A549 (cell line): ENCODE measurements around the gene NCOA4. TPM values are rescaled to one million over a fixed set of nuclear protein-coding genes. Genes with fewer than 3 reads are reported as not detected.

Source experiments
- ATAC-seq, 2 experiments: fragments of 200-7000 bp in 1 of 2; fragments of >200 bp in 1 of 2; cut with Nextera tagmentation in 1 of 2; cut with Tn5 transposase in 1 of 2; 3 replicates each; pipeline versions ENCODE4 v1.8.0 to v1.9.1; 2018 to 2020; ENCODE audit warnings: mild to moderate bottlenecking in 1 of 2, moderate library complexity in 1 of 2
- CTCF ChIA-PET: fragments of 300-600 bp; sonication (Branson Sonifier 250); formaldehyde crosslinking; extraction: SDS; loops from one replicate; lab custom pipeline; 2021; ENCODE audit warnings: antibody characterized with exemption, inconsistent platforms; lab: Yijun Ruan, JAX
- POLR2A ChIA-PET: fragments of 350-600 bp; formaldehyde crosslinking; extraction: SDS; loops from one replicate; lab custom pipeline; 2021; ENCODE audit warnings: antibody characterized with exemption, inconsistent platforms; lab: Yijun Ruan, JAX
- DNase-seq, 2 experiments: peaks; one replicate each; pipeline versions ENCODE4 v3.0.0 to v3.0.0-alpha.2; 2011 to 2016; ENCODE audit warnings: low read depth in 1 of 2, low spot score in 1 of 2
- FAIRE-seq: peaks from 2 replicates; lab custom pipeline; 2011; peaks lifted over from hg19 to GRCh38; lab: Jason Lieb, UNC
- H3K27ac ChIP-seq, 2 experiments: fragments of >200 bp; sonication (Bioruptor Twin); formaldehyde crosslinking; 3 replicates each; pipeline ENCODE4 v1.5.1; 2016 to 2017
- H3K4me1 ChIP-seq: fragments of >200 bp; sonication (Bioruptor Twin); formaldehyde crosslinking; 3 replicates; pipeline ENCODE4 v1.6.1; 2016
- H3K4me2 ChIP-seq: fragments of >200 bp; sonication (Bioruptor Twin); formaldehyde crosslinking; 3 replicates; pipeline ENCODE4 v1.6.1; 2016
- H3K4me3 ChIP-seq: fragments of >200 bp; sonication (Bioruptor Twin); formaldehyde crosslinking; 3 replicates; pipeline ENCODE4 v1.5.1; 2016
- H3K9me3 ChIP-seq: fragments of >200 bp; sonication (Bioruptor Twin); formaldehyde crosslinking; 3 replicates; pipeline ENCODE4 v1.6.1; 2016
- CBX2 ChIP-seq: fragments of 200-600 bp; sonication (generic); IDR thresholded peaks from 2 replicates; pipeline ENCODE4 v1.6.1; 2016; ENCODE audit warnings: low read depth, mild to moderate bottlenecking, borderline replicate concordance
- CBX8 ChIP-seq: fragments of 200-600 bp; sonication (generic); IDR thresholded peaks from 2 replicates; pipeline ENCODE4 v1.6.1; 2016
- CEBPB ChIP-seq, 2 experiments: fragments of >200 bp in 1 of 2; sonication (Bioruptor Twin) in 1 of 2; formaldehyde crosslinking in 1 of 2; IDR thresholded peaks; 2 replicates each; pipeline ENCODE4 v1.6.1; 2012 to 2016
- CHD4 ChIP-seq: fragments of 200-600 bp; sonication (generic); IDR thresholded peaks from 2 replicates; pipeline ENCODE4 v1.6.1; 2016; ENCODE audit warnings: antibody characterized with exemption, mild to moderate bottlenecking, borderline replicate concordance
- E2F6 ChIP-seq: IDR thresholded peaks from 2 replicates; pipeline ENCODE4 v1.6.1; 2012; ENCODE audit warnings: low read depth, borderline replicate concordance
- EHMT2 ChIP-seq: fragments of 200-600 bp; sonication (generic); IDR thresholded peaks from 2 replicates; pipeline ENCODE4 v1.6.1; 2016; ENCODE audit warnings: antibody characterized with exemption, low read depth, mild to moderate bottlenecking, moderate library complexity
- ESRRA ChIP-seq: fragments of 150-350 bp; IDR thresholded peaks from 2 replicates; pipeline ENCODE4 v1.6.1; 2014; ENCODE audit warnings: mild to moderate bottlenecking, low read length, borderline replicate concordance
- FOSL2 ChIP-seq, 2 experiments: fragments of 450-650 bp in 1 of 2; fragments of >200 bp in 1 of 2; sonication (Bioruptor Twin) in 1 of 2; formaldehyde crosslinking; IDR thresholded peaks; 2 replicates each; pipeline versions ENCODE4 v1.5.0 to v1.6.1; 2016 to 2020; ENCODE audit warnings: mild to moderate bottlenecking in 1 of 2, moderate library complexity in 1 of 2
- FOXS1 ChIP-seq: fragments of 250-450 bp; sonication (Bioruptor Pico); IDR thresholded peaks from 2 replicates; pipeline ENCODE4 v1.5.0; 2020; ENCODE audit warnings: mild to moderate bottlenecking, moderate library complexity
- HDAC2 ChIP-seq: fragments of 200-600 bp; sonication (generic); IDR thresholded peaks from 2 replicates; pipeline ENCODE4 v1.6.1; 2016
- HES2 ChIP-seq: fragments of >200 bp; sonication (Bioruptor Twin); formaldehyde crosslinking; IDR thresholded peaks from 2 replicates; pipeline ENCODE4 v1.6.1; 2016
- HEYL ChIP-seq: fragments of 250-450 bp; sonication (Bioruptor Pico); IDR thresholded peaks from 2 replicates; pipeline ENCODE4 v1.8.0; 2021; ENCODE audit warnings: mild to moderate bottlenecking, moderate library complexity
- HOXB13 ChIP-seq: fragments of 250-450 bp; sonication (Bioruptor Pico); IDR thresholded peaks from 2 replicates; pipeline ENCODE4 v1.5.0; 2020; ENCODE audit warnings: low read depth, mild to moderate bottlenecking, moderate library complexity
- HOXB5 ChIP-seq: fragments of 250-450 bp; sonication (Bioruptor Pico); IDR thresholded peaks from 2 replicates; pipeline ENCODE4 v1.5.0; 2020; ENCODE audit warnings: mild to moderate bottlenecking, moderate library complexity
- JUNB ChIP-seq: fragments of >200 bp; sonication (Bioruptor Twin); formaldehyde crosslinking; IDR thresholded peaks from 2 replicates; pipeline ENCODE4 v1.6.1; 2016
- MAZ ChIP-seq: fragments of 150-350 bp; IDR thresholded peaks from 2 replicates; pipeline ENCODE4 v1.6.1; 2014; ENCODE audit warnings: antibody characterized with exemption, low read depth, low read length, borderline replicate concordance
- MYC ChIP-seq: IDR thresholded peaks from 2 replicates; pipeline ENCODE4 v1.6.1; 2012; ENCODE audit warnings: mild to moderate bottlenecking, inconsistent platforms, low read length, improper control_type of control experiment, borderline replicate concordance
- NPAS2 ChIP-seq: fragments of 250-450 bp; sonication (Bioruptor Pico); IDR thresholded peaks from 2 replicates; pipeline ENCODE4 v1.8.0; 2022; ENCODE audit warnings: mild to moderate bottlenecking, moderate library complexity, borderline replicate concordance
- NR3C1 ChIP-seq: fragments of >200 bp; sonication (Bioruptor Twin); formaldehyde crosslinking; IDR thresholded peaks from 3 replicates; pipeline ENCODE4 v1.6.1; 2017
- RARB ChIP-seq: fragments of 250-450 bp; sonication (Bioruptor Pico); IDR thresholded peaks from 2 replicates; pipeline ENCODE4 v1.8.0; 2021; ENCODE audit warnings: mild to moderate bottlenecking, moderate library complexity
- RCOR1 ChIP-seq: fragments of 150-350 bp; IDR thresholded peaks from 2 replicates; pipeline ENCODE4 v1.6.1; 2014; ENCODE audit warnings: antibody characterized with exemption, low read length, low read depth
- SREBF2 ChIP-seq: fragments of 450-650 bp; IDR thresholded peaks from 2 replicates; pipeline ENCODE4 v1.6.1; 2014; ENCODE audit warnings: mild to moderate bottlenecking, moderate library complexity
- TP53 ChIP-seq: fragments of 250-450 bp; sonication (Bioruptor Pico); IDR thresholded peaks from 2 replicates; pipeline ENCODE4 v1.5.0; 2021; ENCODE audit warnings: mild to moderate bottlenecking, moderate library complexity
- ZFP36 ChIP-seq: fragments of 450-650 bp; IDR thresholded peaks from 2 replicates; pipeline ENCODE4 v1.6.1; 2014; ENCODE audit warnings: borderline replicate concordance; ENCODE audit not compliant: partially characterized antibody
- WGBS: methylation state at CpG from one replicate; pipeline ENCODE4 v1.1.6; 2017; ENCODE audit errors: missing lambda C conversion rate; 5-methylcytosine and 5-hydroxymethylcytosine counted together
- polyA plus RNA-seq, 4 experiments: library from polyadenylated mRNA; depleted of rRNA in 3 of 4; stranded (reverse); fragments of >200 nt; fragmentation: RNase III in 1 of 4; extraction: RNeasy Plus Mini Kit Qiagen cat#74134 plus additional on column Dnase treatment in 1 of 4; gene quantifications; 2 replicates in 3 of 4; 3 replicates in 1 of 4; pipeline ENCODE4 v1.2.3, GENCODE V29; 2011 to 2017
- TF ChIP-seq, protein P1 (sequence below): fragments of >200 bp; sonication (Bioruptor Twin); formaldehyde crosslinking; IDR thresholded peaks from 3 replicates; pipeline ENCODE4 v1.5.1; 2016
- TF ChIP-seq, protein P2 (sequence below): fragments of 150-350 bp; IDR thresholded peaks from 2 replicates; pipeline ENCODE4 v1.6.1; 2014; ENCODE audit warnings: low read depth, mild to moderate bottlenecking, low read length

Gene NCOA4
- polyA plus RNA-seq, 2 of the 4 experiments (the other 2 are of a cell fraction), result 72.1 to 112 TPM

DNA sequence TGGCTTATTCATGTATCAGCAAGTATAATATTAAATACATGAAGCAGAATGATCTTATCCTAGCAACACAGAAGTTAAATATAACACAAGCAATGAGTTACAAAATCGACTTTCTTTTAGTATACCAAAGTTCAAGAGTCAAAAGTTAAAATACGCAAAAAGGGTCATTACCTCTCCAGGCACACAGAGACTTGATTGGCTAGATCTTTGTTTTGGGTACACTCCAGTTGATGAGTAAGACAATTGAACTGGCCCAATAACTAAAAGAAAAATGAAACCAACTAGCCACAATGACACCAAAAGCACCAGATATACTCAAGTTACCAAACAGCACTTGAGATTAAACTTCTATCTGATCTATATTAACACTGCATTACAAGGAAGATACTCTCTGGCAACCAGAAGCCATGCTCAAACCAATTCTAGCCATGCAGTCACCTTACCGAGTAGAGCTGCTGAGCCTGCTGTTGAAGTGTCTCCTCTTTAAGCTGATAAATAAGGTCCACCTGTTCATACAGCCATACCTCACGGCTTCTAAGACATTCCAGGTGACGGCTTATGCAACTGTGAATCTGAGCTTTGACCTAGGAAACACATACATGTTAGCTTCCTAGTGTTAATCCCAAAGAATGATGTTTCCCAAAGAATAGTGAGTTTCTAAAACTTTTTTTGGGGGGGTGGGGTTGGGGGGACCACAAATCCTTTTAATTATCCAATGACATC lies 15.6 kb downstream of the NCOA4 start:
- H3K27ac ChIP-seq, result no peak overlapping the region
- H3K4me2 ChIP-seq, result no peak overlapping the region
- ATAC-seq (no peak), DNase-seq (no peak), FAIRE-seq (no peak)
- no peak overlapping the region for H3K4me3 ChIP-seq
- CTCF ChIA-PET, result interaction anchor here (1.5 kb wide), 1 partner anchor 13 kb away, joined by 3 read pairs; no protein-coding TSS in a partner anchor
- POLR2A ChIA-PET, result no interaction called here
- H3K9me3 ChIP-seq, result no peaks in the 10 kb centered on the region
- peaks cover 14% of the 10 kb centered on the region for H3K4me1 ChIP-seq
- TF ChIP-seq MYC (no peak), FOXS1 (CRISPR knock-in tag) (no peak), NPAS2 (CRISPR knock-in tag) (no peak), SREBF2 (no peak)
- 74% methylated on average over 5 of the region's 5 CpGs for WGBS

DNA sequence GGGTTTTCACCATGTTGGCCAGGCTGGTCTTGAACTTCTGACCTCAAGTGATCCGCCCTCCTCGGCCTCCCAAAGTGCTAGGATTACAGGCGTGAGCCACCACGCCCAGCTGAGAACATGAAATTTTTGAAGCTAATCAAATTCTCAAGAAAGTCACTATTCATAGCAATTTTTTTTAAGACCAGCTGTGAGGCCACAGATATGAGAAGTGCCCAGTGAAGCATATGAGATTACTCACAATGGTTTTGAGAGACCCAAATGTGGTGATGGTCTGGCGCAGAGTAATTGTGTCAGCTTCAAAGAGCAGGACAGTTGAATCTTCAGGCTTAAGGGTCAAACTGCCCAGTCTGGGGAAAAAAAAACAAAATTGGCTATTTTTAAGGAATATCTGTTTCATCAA lies 16.2 kb downstream of the NCOA4 start:
- Histone ChIP-seq H3K4me2 (no peak overlapping the region), H3K4me3 (no peak overlapping the region), H3K9me3 (no peaks in the 10 kb centered on the region), H3K4me1 (peaks cover 8% of the 10 kb centered on the region), H3K27ac (no peak overlapping the region)
- WGBS, result 94% methylated on average over 5 of the region's 5 CpGs
- CTCF ChIA-PET, result no interaction called here
- TF ChIP-seq HOXB5 (CRISPR knock-in tag) (no peak), CEBPB (IDR thresholded peaks at IDR 0.05) (no peak), TP53 (CRISPR knock-in tag) (no peak), MAZ (no peak), CBX2 (no peak)
- TF ChIP-seq, protein P1, sequence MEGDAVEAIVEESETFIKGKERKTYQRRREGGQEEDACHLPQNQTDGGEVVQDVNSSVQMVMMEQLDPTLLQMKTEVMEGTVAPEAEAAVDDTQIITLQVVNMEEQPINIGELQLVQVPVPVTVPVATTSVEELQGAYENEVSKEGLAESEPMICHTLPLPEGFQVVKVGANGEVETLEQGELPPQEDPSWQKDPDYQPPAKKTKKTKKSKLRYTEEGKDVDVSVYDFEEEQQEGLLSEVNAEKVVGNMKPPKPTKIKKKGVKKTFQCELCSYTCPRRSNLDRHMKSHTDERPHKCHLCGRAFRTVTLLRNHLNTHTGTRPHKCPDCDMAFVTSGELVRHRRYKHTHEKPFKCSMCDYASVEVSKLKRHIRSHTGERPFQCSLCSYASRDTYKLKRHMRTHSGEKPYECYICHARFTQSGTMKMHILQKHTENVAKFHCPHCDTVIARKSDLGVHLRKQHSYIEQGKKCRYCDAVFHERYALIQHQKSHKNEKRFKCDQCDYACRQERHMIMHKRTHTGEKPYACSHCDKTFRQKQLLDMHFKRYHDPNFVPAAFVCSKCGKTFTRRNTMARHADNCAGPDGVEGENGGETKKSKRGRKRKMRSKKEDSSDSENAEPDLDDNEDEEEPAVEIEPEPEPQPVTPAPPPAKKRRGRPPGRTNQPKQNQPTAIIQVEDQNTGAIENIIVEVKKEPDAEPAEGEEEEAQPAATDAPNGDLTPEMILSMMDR, result no peak
- ATAC-seq (no peak), DNase-seq (no peak), FAIRE-seq (no peak)
- POLR2A ChIA-PET, result no interaction called here

GRCh38 chr10:46012746-46013145 lies 17.7 kb downstream of the NCOA4 start:
- CTCF ChIA-PET, result interaction anchor here (1.1 kb wide), 1 partner anchor 8 kb away, joined by 3 read pairs; no protein-coding TSS in a partner anchor
- Histone ChIP-seq H3K4me1 (no peaks in the 10 kb centered on the region), H3K9me3 (no peaks in the 10 kb centered on the region), H3K4me2 (no peak overlapping the region), H3K27ac (no peak overlapping the region), H3K4me3 (no peak overlapping the region)
- POLR2A ChIA-PET, result interaction anchor here (0.6 kb wide), 1 partner anchor 9 kb away, joined by 3 read pairs; no protein-coding TSS in a partner anchor
- FAIRE-seq, result no peak
- TF ChIP-seq HOXB5 (CRISPR knock-in tag) (no peak), NR3C1 (no peak), HEYL (CRISPR knock-in tag) (no peak), ESRRA (no peak), CHD4 (no peak), RCOR1 (no peak), EHMT2 (no peak), E2F6 (no peak), RARB (CRISPR knock-in tag) (no peak), MAZ (no peak), CBX8 (no peak), HDAC2 (no peak), JUNB (no peak), HOXB13 (CRISPR knock-in tag) (no peak), HES2 (no peak), FOSL2 (IDR thresholded peaks at IDR 0.05) (no peak), FOSL2 (CRISPR knock-in tag; IDR thresholded peaks at IDR 0.05) (no peak), ZFP36 (no peak)
- TF ChIP-seq, protein P2, sequence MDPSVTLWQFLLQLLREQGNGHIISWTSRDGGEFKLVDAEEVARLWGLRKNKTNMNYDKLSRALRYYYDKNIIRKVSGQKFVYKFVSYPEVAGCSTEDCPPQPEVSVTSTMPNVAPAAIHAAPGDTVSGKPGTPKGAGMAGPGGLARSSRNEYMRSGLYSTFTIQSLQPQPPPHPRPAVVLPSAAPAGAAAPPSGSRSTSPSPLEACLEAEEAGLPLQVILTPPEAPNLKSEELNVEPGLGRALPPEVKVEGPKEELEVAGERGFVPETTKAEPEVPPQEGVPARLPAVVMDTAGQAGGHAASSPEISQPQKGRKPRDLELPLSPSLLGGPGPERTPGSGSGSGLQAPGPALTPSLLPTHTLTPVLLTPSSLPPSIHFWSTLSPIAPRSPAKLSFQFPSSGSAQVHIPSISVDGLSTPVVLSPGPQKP, result no peak
- WGBS, result 93% methylated on average over 3 of the region's 3 CpGs
- no peak for ATAC-seq
- no peak for DNase-seq
